GM18867 (cell line): ENCODE data around the gene S100A14.

Experiments
- ATAC-seq: cut with Tn5 transposase; IDR thresholded peaks from one replicate; pipeline ENCODE4 v1.9.1; 2021; ENCODE audit warnings: mild to moderate bottlenecking, moderate library complexity; ENCODE audit not compliant: unreplicated experiment

S100A14 gene

GRCh38 chr1:153566414-153567371 is 49.4 kb downstream of the S100A14 start:
- no peak for ATAC-seq

GRCh38 chr1:153565529-153566374 is 50.4 kb downstream of the S100A14 start, which contains the start of gene S100A2:
Gene S100A2, minus strand, starts transcription at chr1:153565844. Its CDS starts 1,967 bp downstream, at chr1:153563877.
- ATAC-seq: peak; percentile 42
